H1 (cell line): Measurements from ENCODE around the gene RABL2A.

Experiments
- BRCA1 ChIP-seq: IDR thresholded peaks from 2 replicates; pipeline ENCODE4 v1.6.1; 2012; ENCODE audit warnings: low read depth, low read length, improper control_type of control experiment
- EGR1 ChIP-seq: IDR thresholded peaks from 2 replicates; pipeline ENCODE4 v1.6.1; 2011; ENCODE audit warnings: low read depth, low read length, borderline replicate concordance
- EP300 ChIP-seq, 2 experiments: IDR thresholded peaks; 1 replicate in 1 of 2; 2 replicates in 1 of 2; pipeline ENCODE4 v1.6.1; 2011 to 2012; ENCODE audit warnings: low read depth in 2 of 2, low read length in 2 of 2, mild to moderate bottlenecking in 2 of 2, borderline replicate concordance in 1 of 2, inconsistent platforms in 1 of 2, moderate library complexity in 1 of 2
- GABPA ChIP-seq: IDR thresholded peaks from 2 replicates; pipeline ENCODE4 v1.6.1; 2011; ENCODE audit warnings: mild to moderate bottlenecking, low read length, moderate library complexity, borderline replicate concordance; ENCODE audit not compliant: insufficient read depth
- POLR2A ChIP-seq, 2 experiments: IDR thresholded peaks; 1 replicate in 1 of 2; 2 replicates in 1 of 2; pipeline ENCODE4 v1.6.1; 2011; ENCODE audit warnings: low read depth in 2 of 2, low read length in 2 of 2, mild to moderate bottlenecking in 2 of 2; ENCODE audit errors: control extremely low read depth in 1 of 2
- SUZ12 ChIP-seq: fragments of 200-600 bp; sonication (generic); IDR thresholded peaks from 2 replicates; pipeline ENCODE4 v1.6.1; 2012; ENCODE audit warnings: mild to moderate bottlenecking, inconsistent platforms, low read length, moderate library complexity, mixed read lengths
- YY1 ChIP-seq: IDR thresholded peaks from 2 replicates; pipeline ENCODE4 v1.6.1; 2011; ENCODE audit warnings: low read depth, mild to moderate bottlenecking, low read length
- TF ChIP-seq, protein P1 (sequence below), 3 experiments: IDR thresholded peaks; 1 replicate in 2 of 3; 2 replicates in 1 of 3; pipeline versions ENCODE4 v1.5.1 to v1.6.1; 2011; ENCODE audit warnings: low read length in 3 of 3, mild to moderate bottlenecking in 3 of 3, inconsistent platforms in 2 of 3, low read depth in 1 of 3, moderate library complexity in 1 of 3; ENCODE audit not compliant: insufficient read depth in 1 of 3; ENCODE audit errors: control extremely low read depth in 1 of 3

GRCh38 chr2:113685471-113685870, 58.4 kb downstream of the RABL2A start:
- TF ChIP-seq, protein P1, sequence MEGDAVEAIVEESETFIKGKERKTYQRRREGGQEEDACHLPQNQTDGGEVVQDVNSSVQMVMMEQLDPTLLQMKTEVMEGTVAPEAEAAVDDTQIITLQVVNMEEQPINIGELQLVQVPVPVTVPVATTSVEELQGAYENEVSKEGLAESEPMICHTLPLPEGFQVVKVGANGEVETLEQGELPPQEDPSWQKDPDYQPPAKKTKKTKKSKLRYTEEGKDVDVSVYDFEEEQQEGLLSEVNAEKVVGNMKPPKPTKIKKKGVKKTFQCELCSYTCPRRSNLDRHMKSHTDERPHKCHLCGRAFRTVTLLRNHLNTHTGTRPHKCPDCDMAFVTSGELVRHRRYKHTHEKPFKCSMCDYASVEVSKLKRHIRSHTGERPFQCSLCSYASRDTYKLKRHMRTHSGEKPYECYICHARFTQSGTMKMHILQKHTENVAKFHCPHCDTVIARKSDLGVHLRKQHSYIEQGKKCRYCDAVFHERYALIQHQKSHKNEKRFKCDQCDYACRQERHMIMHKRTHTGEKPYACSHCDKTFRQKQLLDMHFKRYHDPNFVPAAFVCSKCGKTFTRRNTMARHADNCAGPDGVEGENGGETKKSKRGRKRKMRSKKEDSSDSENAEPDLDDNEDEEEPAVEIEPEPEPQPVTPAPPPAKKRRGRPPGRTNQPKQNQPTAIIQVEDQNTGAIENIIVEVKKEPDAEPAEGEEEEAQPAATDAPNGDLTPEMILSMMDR (IDR thresholded peaks at IDR 0.05; ENCODE audit: control extremely low read depth in 1 of 3, insufficient read depth in 1 of 3, low read depth in 1 of 3, low read length in 3 of 3) = no peak
- TF ChIP-seq GABPA (no peak), YY1 (no peak), EP300 (IDR thresholded peaks at IDR 0.05; ENCODE audit: borderline replicate concordance in 1 of 2, low read depth in 2 of 2, low read length in 2 of 2) (no peak), EGR1 (no peak), POLR2A (IDR thresholded peaks at IDR 0.05; ENCODE audit: control extremely low read depth in 1 of 2, low read depth in 2 of 2, low read length in 2 of 2) (no peak), SUZ12 (no peak), BRCA1 (no peak)
